B cell (primary cell): Measurements from ENCODE around the gene ENO2. TPM values are rescaled to one million over a fixed set of nuclear protein-coding genes. Genes with fewer than 3 reads are reported as not detected.

Experiments used
- ATAC-seq: fragments of 200-7000 bp; cut with Tn5 transposase; one replicate; pipeline ENCODE4 v1.10.0; 2021; ENCODE audit warnings: low read depth, mild to moderate bottlenecking, moderate number of reproducible peaks, moderate library complexity
- CTCF ChIA-PET: fragments of 350-600 bp; sonication (Branson Sonifier 250); formaldehyde crosslinking; loops from one replicate; lab custom pipeline; 2021; ENCODE audit warnings: antibody characterized with exemption, inconsistent platforms; lab: Charles Lee
- POLR2A ChIA-PET: fragments of 350-600 bp; sonication (Branson Sonifier 250); formaldehyde crosslinking; loops from one replicate; lab custom pipeline; 2021; ENCODE audit warnings: antibody characterized with exemption; lab: Charles Lee
- DNase-seq: peaks from one replicate; pipeline ENCODE4 v3.0.0; 2013
- H2AFZ ChIP-seq: 2 replicates; pipeline ENCODE4 v1.6.1; 2012; ENCODE audit warnings: mild to moderate bottlenecking, low read depth, low read length; ENCODE audit not compliant: insufficient read depth, poor library complexity, severe bottlenecking
- H3K27ac ChIP-seq, 2 donors: 1 replicate in 1 of 2; 2 replicates in 1 of 2; pipeline ENCODE4 v1.5.1; 2012 to 2013; ENCODE audit warnings: low read length in 2 of 2, mild to moderate bottlenecking in 2 of 2, moderate library complexity in 1 of 2
- H3K27me3 ChIP-seq, 4 experiments: fragments of 200-600 bp in 1 of 4; sonication (generic) in 1 of 4; replicated peaks in 1 of 4; 1 replicate in 2 of 4; 2 replicates in 2 of 4; pipeline versions ENCODE4 v1.6.1 to v1.7.0; 2013 to 2016; ENCODE audit warnings: low read length in 3 of 4, mild to moderate bottlenecking in 2 of 4, mixed read lengths in 1 of 4, moderate library complexity in 1 of 4; ENCODE audit not compliant: insufficient read depth in 4 of 4, control insufficient read depth in 3 of 4; ENCODE audit errors: control extremely low read depth in 1 of 4
- H3K36me3 ChIP-seq, 2 experiments: replicated peaks in 1 of 2; 1 replicate in 1 of 2; 2 replicates in 1 of 2; pipeline versions ENCODE4 v1.6.1 to v1.7.1; 2013; ENCODE audit warnings: low read length in 1 of 2; ENCODE audit not compliant: insufficient read depth in 2 of 2, control insufficient read depth in 1 of 2; ENCODE audit errors: control extremely low read depth in 1 of 2, extremely low read depth in 1 of 2
- H3K4me1 ChIP-seq, 2 donors: fragments of 200-600 bp in 1 of 2; sonication (generic) in 1 of 2; 1 replicate in 1 of 2; 2 replicates in 1 of 2; pipeline versions ENCODE4 v1.5.1 to v1.6.1; 2013 to 2017; ENCODE audit warnings: low read length in 2 of 2; ENCODE audit not compliant: control insufficient read depth in 2 of 2, insufficient read depth in 2 of 2
- H3K4me2 ChIP-seq: replicated peaks from 2 replicates; pipeline ENCODE3; 2012; ENCODE audit warnings: mild to moderate bottlenecking, low read depth, low read length; ENCODE audit not compliant: poor library complexity, severe bottlenecking
- H3K4me3 ChIP-seq, 5 experiments: fragments of 200-600 bp in 1 of 5; sonication (generic) in 1 of 5; 1 replicate in 3 of 5; 2 replicates in 2 of 5; pipeline versions ENCODE4 v1.5.1 to v1.7.0; 2011 to 2016; ENCODE audit warnings: low read length in 4 of 5, mild to moderate bottlenecking in 4 of 5, low read depth in 2 of 5, control low read depth in 1 of 5, moderate library complexity in 1 of 5; ENCODE audit not compliant: insufficient read depth in 1 of 5; ENCODE audit errors: control extremely low read depth in 1 of 5, extremely low read depth in 1 of 5
- H3K79me2 ChIP-seq: fragments of 200-600 bp; sonication (generic); one replicate; pipeline ENCODE4 v1.6.0; 2016; ENCODE audit warnings: low read length; ENCODE audit not compliant: control insufficient read depth, insufficient read depth
- H3K9ac ChIP-seq: fragments of 200-600 bp; sonication (generic); 2 replicates; pipeline ENCODE4 v1.6.1; 2017; ENCODE audit warnings: mild to moderate bottlenecking, low read length, moderate library complexity
- H3K9me3 ChIP-seq, 3 donors: one replicate each; pipeline versions ENCODE4 v1.6.1 to v1.7.1; 2013; ENCODE audit warnings: low read length in 2 of 3; ENCODE audit not compliant: control insufficient read depth in 2 of 3, insufficient read depth in 1 of 3; ENCODE audit errors: control extremely low read depth in 1 of 3
- H4K20me1 ChIP-seq: 2 replicates; pipeline ENCODE4 v1.6.0; 2012; ENCODE audit warnings: mild to moderate bottlenecking, low read length; ENCODE audit not compliant: insufficient read depth, control insufficient read depth, poor library complexity, severe bottlenecking
- H3K27ac Mint-ChIP-seq: one replicate; pipeline ENCODE4 v1.8.0; 2021; ENCODE audit warnings: mixed read lengths
- H3K27me3 Mint-ChIP-seq: one replicate; pipeline ENCODE4 v1.8.0; 2021; ENCODE audit warnings: mixed read lengths
- H3K4me1 Mint-ChIP-seq: one replicate; pipeline ENCODE4 v1.8.0; 2021; ENCODE audit warnings: mixed read lengths
- H3K4me3 Mint-ChIP-seq: one replicate; pipeline ENCODE4 v1.8.0; 2021; ENCODE audit warnings: mixed read lengths
- H3K9me3 Mint-ChIP-seq: one replicate; pipeline ENCODE4 v1.8.0; 2022; ENCODE audit warnings: mixed read lengths; ENCODE audit not compliant: insufficient read depth
- EZH2 ChIP-seq: IDR thresholded peaks from 2 replicates; pipeline ENCODE4 v1.6.1; 2012; ENCODE audit warnings: borderline replicate concordance, low read depth, mild to moderate bottlenecking, moderate library complexity, low read length; ENCODE audit not compliant: insufficient read depth, poor library complexity, severe bottlenecking
- WGBS: methylation state at CpG from one replicate; pipeline ENCODE4 v1.1.5; 2013; ENCODE audit warnings: missing lambda C conversion rate; ENCODE audit not compliant: insufficient coverage; 5-methylcytosine and 5-hydroxymethylcytosine counted together
- intact Hi-C: fragments of 100-400 bp; cut with micrococcal nuclease; formaldehyde crosslinking; loops from one replicate; pipeline ENCODE4 v1.10.0; 2022
- polyA plus RNA-seq: library from polyadenylated mRNA; depleted of rRNA; stranded (reverse); fragments of >200 nt; gene quantifications from 2 replicates; pipeline ENCODE4 v1.2.3, GENCODE V29; 2012
- total RNA-seq, 2 donors: library from RNA; stranded (reverse); fragments of 120-200 nt in 1 of 2; gene quantifications; 1 replicate in 1 of 2; 2 replicates in 1 of 2; pipeline versions ENCODE4 v1.2.3 to v1.2.4, GENCODE V29; 2013 to 2022
- TF ChIP-seq, protein P1 (sequence below): fragments of 200-600 bp; IDR thresholded peaks from one replicate; pipeline ENCODE4 v1.8.0; 2022; ENCODE audit warnings: antibody characterized with exemption, mild to moderate bottlenecking

Gene ENO2
- total and polyA plus RNA-seq, 2 donors (not counting 1 experiment from before 2014, with no cell fraction given), result 42.5 to 55.3 TPM

DNA sequence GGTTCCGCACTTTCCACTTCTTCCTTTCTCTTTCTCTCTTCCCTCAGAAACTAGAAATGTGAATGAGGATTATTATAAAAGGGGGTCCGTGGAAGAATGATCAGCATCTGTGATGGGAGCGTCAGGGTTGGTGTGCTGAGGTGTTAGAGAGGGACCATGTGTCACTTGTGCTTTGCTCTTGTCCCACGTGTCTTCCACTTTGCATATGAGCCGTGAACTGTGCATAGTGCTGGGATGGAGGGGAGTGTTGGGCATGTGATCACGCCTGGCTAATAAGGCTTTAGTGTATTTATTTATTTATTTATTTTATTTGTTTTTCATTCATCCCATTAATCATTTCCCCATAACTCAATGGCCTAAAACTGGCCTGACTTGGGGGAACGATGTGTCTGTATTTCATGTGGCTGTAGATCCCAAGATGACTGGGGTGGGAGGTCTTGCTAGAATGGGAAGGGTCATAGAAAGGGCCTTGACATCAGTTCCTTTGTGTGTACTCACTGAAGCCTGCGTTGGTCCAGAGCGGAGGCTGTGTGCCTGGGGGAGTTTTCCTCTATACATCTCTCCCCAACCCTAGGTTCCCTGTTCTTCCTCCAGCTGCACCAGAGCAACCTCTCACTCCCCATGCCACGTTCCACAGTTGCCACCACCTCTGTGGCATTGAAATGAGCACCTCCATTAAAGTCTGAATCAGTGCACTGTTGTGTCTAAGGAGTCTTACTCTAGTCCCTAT is 8.8 kb downstream of the ENO2 start:
- no peaks in the 10 kb centered on the region for H3K27me3 ChIP-seq
- H3K4me3 Mint-ChIP-seq, result peak overlapping the region; percentile 30
- peak overlapping the region in 1 of 2 donors; percentile 57 for H3K27ac ChIP-seq

More for the DNA sequence above, 8.8 kb downstream of the ENO2 start:
- no peak overlapping the region for H3K4me3 ChIP-seq
- peak; percentile 53 for DNase-seq
- H3K4me2 ChIP-seq, result peak overlapping the region; percentile 54
- CTCF ChIA-PET, result interaction anchor here (0.8 to 6.2 kb wide), 23 partner anchors 8 to 190 kb away, joined by 3 to 132 read pairs (median 7); partner anchors contain the start of genes C12orf57, C1RL, ENO2 and RNU7-1
- Mint-ChIP-seq H3K9me3 (no peaks in the 10 kb centered on the region), H3K27me3 (no peaks in the 10 kb centered on the region), H3K4me1 (peaks cover 50% of the 10 kb centered on the region), H3K27ac (peak overlapping the region; percentile 63)
- H3K79me2 ChIP-seq, result peaks cover 26% of the 10 kb centered on the region
- H4K20me1 ChIP-seq, result no peaks in the 10 kb centered on the region
- H3K4me1 ChIP-seq, result peaks cover 40 to 51% of the 10 kb centered on the region in 2 donors
- POLR2A ChIA-PET, result interaction anchor here (1.4 to 6.4 kb wide), 2 partner anchors 13 to 50 kb away, joined by 6 to 37 read pairs; partner anchors contain the start of gene SPSB2
- ATAC-seq, result peak; percentile 28
- 65% methylated on average over 2 of the region's 10 CpGs for WGBS
- TF ChIP-seq, protein P1, sequence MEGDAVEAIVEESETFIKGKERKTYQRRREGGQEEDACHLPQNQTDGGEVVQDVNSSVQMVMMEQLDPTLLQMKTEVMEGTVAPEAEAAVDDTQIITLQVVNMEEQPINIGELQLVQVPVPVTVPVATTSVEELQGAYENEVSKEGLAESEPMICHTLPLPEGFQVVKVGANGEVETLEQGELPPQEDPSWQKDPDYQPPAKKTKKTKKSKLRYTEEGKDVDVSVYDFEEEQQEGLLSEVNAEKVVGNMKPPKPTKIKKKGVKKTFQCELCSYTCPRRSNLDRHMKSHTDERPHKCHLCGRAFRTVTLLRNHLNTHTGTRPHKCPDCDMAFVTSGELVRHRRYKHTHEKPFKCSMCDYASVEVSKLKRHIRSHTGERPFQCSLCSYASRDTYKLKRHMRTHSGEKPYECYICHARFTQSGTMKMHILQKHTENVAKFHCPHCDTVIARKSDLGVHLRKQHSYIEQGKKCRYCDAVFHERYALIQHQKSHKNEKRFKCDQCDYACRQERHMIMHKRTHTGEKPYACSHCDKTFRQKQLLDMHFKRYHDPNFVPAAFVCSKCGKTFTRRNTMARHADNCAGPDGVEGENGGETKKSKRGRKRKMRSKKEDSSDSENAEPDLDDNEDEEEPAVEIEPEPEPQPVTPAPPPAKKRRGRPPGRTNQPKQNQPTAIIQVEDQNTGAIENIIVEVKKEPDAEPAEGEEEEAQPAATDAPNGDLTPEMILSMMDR, result no peak
- no peak for TF ChIP-seq EZH2
- intact Hi-C loops, result no loop called here
- H3K9ac ChIP-seq, result no peak overlapping the region
- no peaks in the 10 kb centered on the region for H3K9me3 ChIP-seq
- H3K36me3 ChIP-seq, result no peaks in the 10 kb centered on the region
- H2AFZ ChIP-seq, result peak overlapping the region; percentile 35
